ENCODE measurements around the gene TIMM22.

DNA sequence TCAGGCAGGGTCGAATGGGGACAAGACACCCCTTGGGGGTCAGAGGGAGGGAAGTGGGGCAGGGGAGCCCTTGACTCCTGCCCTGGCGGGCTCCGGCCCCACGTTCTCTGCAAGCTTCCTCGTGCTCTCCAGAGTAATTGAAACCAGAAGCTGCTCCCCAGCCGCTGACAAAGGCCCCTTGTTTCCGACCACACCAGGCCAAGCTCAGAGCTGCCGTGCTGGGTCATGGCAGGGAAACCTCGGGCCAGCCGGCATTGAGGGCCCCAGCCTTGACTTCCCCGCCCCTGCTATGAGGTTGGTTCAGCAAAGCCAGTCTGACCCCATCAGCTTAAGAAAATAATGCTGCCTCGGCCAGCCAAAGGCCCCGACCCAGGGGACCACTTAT lies 43.3 kb downstream of the TIMM22 start:
- TF ChIP-seq EP300 (IDR thresholded peaks at IDR 0.05) = no peak
- TF ChIP-seq CTCF (IDR thresholded peaks at IDR 0.05) = no peak
- no peak for TF ChIP-seq POLR2A (IDR thresholded peaks at IDR 0.05)

Data from upper lobe of left lung (tissue), 4 donors.